ENCODE measurements around the gene BRME1.
A peak's percentile ranks its signal among the peaks of the same experiment; 100 is the strongest.

Gene BRME1

GRCh38 chr19:13842291-13843103, 63.4 kb downstream of the BRME1 start:
- no peaks in the 10 kb centered on the region for H3K9me3 ChIP-seq
- H3K4me1 ChIP-seq, result peaks cover 87% of the 10 kb centered on the region
- H4K20me1 ChIP-seq, result peaks cover 5% of the 10 kb centered on the region; the same call in 1 of the 2 replicates
- peak overlapping the region; percentile 95 for H3K9ac ChIP-seq
- TF ChIP-seq Cebpa-rat (IDR thresholded peaks at IDR 0.05), result no peak
- no peaks in the 10 kb centered on the region for H3K36me3 ChIP-seq
- H3K4me2 ChIP-seq, result peak overlapping the region; percentile 98
- no peaks in the 10 kb centered on the region for H3K27me3 ChIP-seq
- H3K4me3 ChIP-seq, result peak overlapping the region; percentile 92
- peak overlapping the region; percentile 95 for H3K27ac ChIP-seq

- H3K27ac ChIP-seq, result peak overlapping the region; percentile 95
- H3K9ac ChIP-seq, result peak overlapping the region; percentile 95
- TF ChIP-seq Cebpa-rat (IDR thresholded peaks at IDR 0.05), result no peak
- H3K4me1 ChIP-seq, result peaks cover 89% of the 10 kb centered on the region
- peak overlapping the region; percentile 92 for H3K4me3 ChIP-seq
- H3K36me3 ChIP-seq, result no peaks in the 10 kb centered on the region
- H3K27me3 ChIP-seq, result no peaks in the 10 kb centered on the region
- no peaks in the 10 kb centered on the region for H3K9me3 ChIP-seq
- peaks cover 5% of the 10 kb centered on the region; the same call in 1 of the 2 replicates for H4K20me1 ChIP-seq
- H3K4me2 ChIP-seq, result peak overlapping the region; percentile 98
These were observed 64.0 kb downstream of the BRME1 start for GRCh38 chr19:13841962-13842290.

- Histone ChIP-seq H3K4me3 (peak overlapping the region; percentile 92), H4K20me1 (peaks cover 5% of the 10 kb centered on the region; the same call in 1 of the 2 replicates), H3K4me1 (peaks cover 89% of the 10 kb centered on the region), H3K27ac (peak overlapping the region; percentile 95), H3K9ac (peak overlapping the region; percentile 95), H3K27me3 (no peaks in the 10 kb centered on the region), H3K9me3 (no peaks in the 10 kb centered on the region), H3K36me3 (no peaks in the 10 kb centered on the region), H3K4me2 (peak overlapping the region; percentile 98)
- TF ChIP-seq Cebpa-rat (IDR thresholded peaks at IDR 0.05), result no peak
These were observed 64.6 kb downstream of the BRME1 start for GRCh38 chr19:13841086-13841961.

GRCh38 chr19:13840305-13841085, 65.4 kb downstream of the BRME1 start:
- H3K27ac ChIP-seq, result peak overlapping the region; percentile 95
- no peaks in the 10 kb centered on the region for H3K27me3 ChIP-seq
- H3K9ac ChIP-seq, result peak overlapping the region; percentile 95
- H3K4me2 ChIP-seq, result peak overlapping the region; percentile 98
- H3K4me1 ChIP-seq, result peaks cover 89% of the 10 kb centered on the region
- peak overlapping the region; percentile 92 for H3K4me3 ChIP-seq
- no peak for TF ChIP-seq Cebpa-rat (IDR thresholded peaks at IDR 0.05)
- no peaks in the 10 kb centered on the region for H3K36me3 ChIP-seq
- peaks cover 5% of the 10 kb centered on the region; the same call in 1 of the 2 replicates for H4K20me1 ChIP-seq
- no peaks in the 10 kb centered on the region for H3K9me3 ChIP-seq

DNA sequence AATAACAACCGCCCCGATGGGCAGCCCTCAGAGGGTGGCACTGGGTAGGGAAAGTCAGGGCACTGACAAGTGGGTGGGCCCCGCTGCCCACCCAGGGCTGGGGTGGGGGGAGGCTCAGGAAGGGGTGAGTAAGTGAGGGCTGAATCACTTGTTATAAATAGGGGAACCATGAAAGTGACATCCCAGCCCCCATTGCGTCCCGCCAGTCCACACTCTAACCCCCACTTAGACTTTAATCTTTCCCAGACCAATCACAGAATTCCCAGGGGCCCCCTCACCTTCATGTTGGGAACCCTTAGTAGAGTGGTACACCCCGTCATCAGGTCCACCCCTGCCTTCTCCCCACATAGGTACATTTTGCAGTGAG, 66.0 kb downstream of the BRME1 start:
- Histone ChIP-seq H3K9me3 (no peaks in the 10 kb centered on the region), H3K4me2 (peak overlapping the region; percentile 98), H3K4me1 (peaks cover 89% of the 10 kb centered on the region), H3K27me3 (no peaks in the 10 kb centered on the region), H3K36me3 (no peaks in the 10 kb centered on the region), H3K27ac (peak overlapping the region; percentile 95), H3K9ac (peak overlapping the region; percentile 95), H4K20me1 (peaks cover 5% of the 10 kb centered on the region; the same call in 1 of the 2 replicates), H3K4me3 (peak overlapping the region; percentile 92)
- no peak for TF ChIP-seq Cebpa-rat (IDR thresholded peaks at IDR 0.05)

DNA sequence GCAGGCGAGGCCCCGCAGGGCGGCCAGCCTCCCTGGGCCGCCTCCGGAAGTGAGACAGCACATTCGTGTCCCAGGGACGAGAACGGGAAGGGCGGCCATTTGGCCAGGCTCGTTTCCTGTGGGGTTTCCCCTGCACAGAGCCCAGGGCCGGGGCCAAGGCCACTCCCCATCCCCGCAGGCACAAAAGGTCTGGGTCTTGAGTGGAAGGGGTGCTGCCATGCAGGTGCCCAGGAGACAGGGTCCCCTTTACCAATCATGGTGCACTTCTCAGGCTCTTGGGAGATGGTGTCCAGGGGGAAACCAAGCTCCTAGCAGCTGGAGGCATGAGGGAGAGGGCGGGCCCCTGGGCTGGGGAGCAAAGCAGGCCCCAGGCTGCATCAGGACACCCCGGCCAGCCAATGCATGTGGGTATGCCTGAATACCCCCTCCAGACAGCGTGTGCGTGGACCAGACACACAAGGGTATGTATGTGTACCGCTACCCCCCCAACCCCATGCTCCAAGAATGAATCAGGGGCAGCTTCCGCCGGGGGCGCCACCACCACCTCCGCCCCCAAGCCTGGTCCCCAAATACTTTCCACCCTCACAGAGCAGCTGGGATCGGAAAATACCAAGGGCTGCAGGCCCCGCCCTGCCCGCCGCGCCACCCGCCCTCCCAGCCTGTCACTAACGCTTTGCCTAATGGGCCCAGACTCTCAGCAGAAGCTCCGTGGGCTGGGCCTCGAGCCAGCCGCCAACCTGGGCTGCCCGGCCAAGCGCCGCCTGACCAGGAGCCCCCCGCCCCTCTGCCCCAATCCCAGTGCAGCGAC, 66.6 kb downstream of the BRME1 start:
- H3K4me3 ChIP-seq, result peak overlapping the region; percentile 92
- peaks cover 89% of the 10 kb centered on the region for H3K4me1 ChIP-seq
- no peaks in the 10 kb centered on the region for H3K36me3 ChIP-seq
- H3K9ac ChIP-seq, result peak overlapping the region; percentile 95
- no peak for TF ChIP-seq Cebpa-rat (IDR thresholded peaks at IDR 0.05)
- H4K20me1 ChIP-seq, result peaks cover 5% of the 10 kb centered on the region; the same call in 1 of the 2 replicates
- H3K27me3 ChIP-seq, result no peaks in the 10 kb centered on the region
- peak overlapping the region; percentile 95 for H3K27ac ChIP-seq
- H3K9me3 ChIP-seq, result no peaks in the 10 kb centered on the region
- peak overlapping the region; percentile 98 for H3K4me2 ChIP-seq

DNA sequence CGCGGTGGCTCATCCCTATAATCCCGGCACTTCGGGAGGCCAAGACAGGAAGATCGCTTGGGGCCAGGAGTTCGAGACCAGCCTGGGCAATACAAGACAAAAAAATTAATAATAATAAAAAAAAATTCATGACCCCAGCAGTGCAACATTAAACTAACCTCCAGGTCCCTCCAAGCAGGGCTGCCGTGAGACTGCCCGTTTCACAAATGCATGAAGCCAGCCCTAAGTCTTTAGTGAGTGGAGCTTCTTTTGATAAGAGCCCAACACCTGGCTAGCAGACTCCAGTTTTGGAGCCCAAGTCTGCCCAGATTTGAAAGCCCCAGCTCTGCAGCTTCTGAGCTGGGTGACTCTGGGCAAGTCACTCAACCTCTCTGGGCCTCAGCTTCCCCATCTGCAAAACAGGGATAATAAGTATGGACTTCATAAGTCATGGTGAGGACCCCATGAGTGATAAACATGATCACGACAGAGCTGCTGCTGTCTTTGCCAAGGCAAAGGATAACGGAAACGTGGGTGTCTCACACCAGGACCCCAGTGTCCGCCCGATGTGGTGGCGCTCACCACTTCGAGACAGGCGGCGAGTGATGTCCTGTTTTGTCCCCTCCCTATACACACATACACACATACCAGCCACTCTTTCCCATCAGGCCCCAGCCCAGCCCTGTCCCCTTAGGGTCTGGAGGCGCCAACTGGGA, 67.3 kb downstream of the BRME1 start:
- Histone ChIP-seq H3K9me3 (no peaks in the 10 kb centered on the region), H3K27ac (peak overlapping the region; percentile 95), H3K4me1 (peaks cover 89% of the 10 kb centered on the region), H3K4me3 (peak overlapping the region; percentile 92), H4K20me1 (peaks cover 5% of the 10 kb centered on the region; the same call in 1 of the 2 replicates), H3K9ac (peak overlapping the region; percentile 95), H3K36me3 (no peaks in the 10 kb centered on the region), H3K27me3 (no peaks in the 10 kb centered on the region), H3K4me2 (peak overlapping the region; percentile 98)
- no peak for TF ChIP-seq Cebpa-rat (IDR thresholded peaks at IDR 0.05)

Measured in BLaER1 (cell line).